Stimulated activated CD4-positive, alpha-beta T cell treated with anti-CD3 and anti-CD28 coated beads, Interleukin-4, amount 100 ng/mL, for 1 hour (primary cell): Measurements from ENCODE around the gene TMEM117.
"Not testable (repeated sequence)": the region's sequence is repeated elsewhere in the genome, so short reads cannot be mapped to it uniquely, and the experiment has no call there.

Experiments used
- DNase-seq: peaks from one replicate; pipeline ENCODE4 v3.0.0-alpha.2; 2020

TMEM117 gene

DNA sequence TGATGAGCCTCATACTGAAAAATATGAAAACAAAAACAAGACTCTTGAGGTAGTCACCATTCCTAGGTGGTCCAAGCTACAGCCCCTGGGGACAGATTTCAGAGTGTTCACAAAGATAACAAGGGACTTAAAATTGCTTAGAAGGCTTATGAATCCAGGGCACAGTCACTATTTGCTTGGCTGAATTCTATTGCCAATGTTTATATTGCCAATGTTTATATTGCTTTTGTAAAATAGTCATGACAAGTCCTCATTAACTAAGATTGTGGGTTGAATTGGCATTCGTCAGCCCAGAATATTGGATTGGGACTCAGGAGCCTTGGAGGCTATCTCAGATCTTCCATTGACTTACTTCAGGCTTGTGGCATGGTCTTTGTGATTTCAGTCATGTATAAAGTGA is 6.4 kb downstream of the TMEM117 start:
- DNase-seq, result no peak

DNA sequence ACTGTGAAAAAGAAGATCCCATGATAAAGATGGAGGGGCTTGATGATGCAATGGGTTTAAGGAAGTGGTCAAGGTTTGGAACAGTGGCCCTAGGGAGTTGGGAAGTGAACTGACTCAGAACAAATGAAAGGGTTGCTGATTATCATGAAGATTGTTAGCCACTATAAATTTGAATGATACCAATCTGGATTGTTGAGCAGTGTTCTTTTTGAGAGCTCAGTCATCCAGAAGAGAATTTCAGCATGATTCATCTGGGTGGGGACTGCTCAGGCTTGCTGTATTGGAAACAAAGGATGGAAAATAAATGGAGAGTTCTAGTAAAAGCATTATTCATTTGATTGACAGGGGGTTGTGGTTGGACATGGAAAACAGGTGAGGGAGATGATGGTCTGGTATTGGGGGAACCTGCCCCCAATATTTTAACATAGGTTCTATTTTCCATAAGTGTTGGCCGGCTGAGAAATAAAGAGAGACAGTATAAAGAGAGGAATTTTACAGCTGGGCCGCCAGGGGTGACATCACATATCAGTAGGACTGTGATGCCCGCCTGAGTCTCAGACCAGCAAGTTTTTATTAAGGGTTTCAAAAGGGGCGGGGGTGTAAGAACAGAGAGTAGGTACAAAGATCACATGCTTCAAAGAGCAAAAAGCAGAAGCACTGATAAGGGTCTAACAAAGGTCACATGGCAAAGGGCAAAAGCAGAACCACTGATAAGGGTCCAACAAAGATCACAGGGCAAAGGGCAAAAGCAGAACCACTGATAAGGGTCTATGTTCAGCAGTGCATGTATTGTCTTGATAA is 11.7 kb downstream of the TMEM117 start:
- not testable (repeated sequence) for DNase-seq

DNA sequence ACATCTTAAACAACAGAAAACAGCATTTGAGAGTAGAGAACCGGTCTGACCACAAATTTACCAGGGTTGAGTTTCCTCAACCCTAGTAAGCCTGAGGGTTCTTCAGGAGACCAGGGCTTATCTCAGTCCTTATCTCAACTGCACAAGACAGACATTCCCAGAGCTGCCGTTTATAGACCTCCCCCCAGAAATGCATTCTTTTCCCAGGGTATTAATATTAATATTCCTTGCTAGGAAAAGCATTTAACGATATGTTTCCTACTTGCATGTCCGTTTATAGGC is 12.3 kb downstream of the TMEM117 start:
- DNase-seq, result no peak

DNA sequence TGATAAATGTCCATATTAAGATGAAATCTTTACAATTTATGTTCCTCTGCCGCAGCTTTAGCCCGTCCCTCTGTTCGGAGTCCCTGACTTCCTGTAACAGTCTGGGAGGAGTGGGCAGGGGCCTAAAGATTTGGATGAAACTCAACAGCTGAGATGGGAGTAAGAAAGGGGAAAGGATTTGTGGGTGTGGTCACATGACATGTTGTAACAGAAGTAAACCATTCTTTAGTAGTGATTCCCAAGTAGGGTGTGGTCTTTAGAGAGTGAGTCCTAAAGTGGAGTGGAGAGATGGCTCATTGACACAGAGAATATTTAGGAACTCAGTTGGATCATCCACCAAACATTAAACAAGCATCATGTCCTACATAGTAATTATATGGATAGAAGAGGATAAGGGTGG is 12.9 kb downstream of the TMEM117 start:
- no peak for DNase-seq

DNA sequence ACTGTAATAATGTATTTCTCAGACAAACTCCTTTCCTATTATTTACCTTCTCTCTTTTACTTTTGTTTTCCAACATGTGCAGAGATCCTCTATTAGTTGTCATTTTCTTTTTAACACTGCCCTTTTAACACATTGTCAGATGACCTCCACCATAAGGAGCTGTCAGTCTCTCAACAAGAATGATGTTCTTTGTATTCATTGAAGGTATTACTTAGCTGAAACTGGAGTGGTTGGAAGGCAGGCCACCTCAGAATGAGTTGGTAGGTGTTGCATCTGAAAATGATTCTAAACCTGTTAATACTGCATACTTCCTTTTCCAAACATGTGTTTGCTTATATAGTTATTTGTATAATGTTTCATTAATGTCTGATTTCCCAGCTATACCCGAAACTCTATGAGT is 16.9 kb downstream of the TMEM117 start:
- DNase-seq, result no peak

DNA sequence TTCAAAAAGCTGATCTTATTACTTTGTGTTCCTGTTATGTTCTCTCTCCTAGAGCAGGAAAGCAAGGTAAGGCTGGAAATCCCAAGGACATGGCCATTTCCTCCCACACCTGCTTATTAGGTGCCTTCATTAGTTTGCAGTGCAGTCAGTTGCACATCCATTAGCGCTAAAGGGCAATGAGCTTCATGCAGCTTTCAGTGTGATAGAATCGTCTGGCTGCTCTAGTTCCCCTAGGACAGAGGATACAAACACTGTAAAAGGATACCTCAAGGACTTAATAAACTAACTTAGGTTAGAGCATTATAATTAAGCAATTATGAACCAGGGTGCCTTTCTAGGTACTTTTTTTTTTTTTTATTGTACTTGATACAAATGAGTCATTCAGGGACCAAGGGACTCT is 21.1 kb downstream of the TMEM117 start:
- no peak for DNase-seq

DNA sequence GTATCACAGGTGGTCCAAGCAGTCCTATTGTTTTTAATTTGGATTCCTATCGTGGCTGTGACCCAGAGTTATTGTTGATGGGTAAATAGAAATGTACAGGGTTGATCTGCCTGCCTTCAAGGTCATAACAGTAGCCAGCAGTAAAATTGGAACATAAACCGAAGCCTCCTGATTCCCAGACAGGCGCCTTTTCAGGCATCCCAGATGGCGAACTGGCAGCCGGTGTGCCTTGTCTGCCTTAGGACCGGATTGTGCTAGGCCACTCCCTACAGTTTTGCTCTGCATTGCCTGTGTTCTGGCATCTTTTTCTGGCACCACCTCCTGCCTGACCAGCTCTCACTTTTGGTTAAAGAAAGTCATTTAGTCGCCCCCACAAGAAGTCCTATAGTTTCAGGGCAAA is 22.2 kb downstream of the TMEM117 start:
- no peak for DNase-seq

DNA sequence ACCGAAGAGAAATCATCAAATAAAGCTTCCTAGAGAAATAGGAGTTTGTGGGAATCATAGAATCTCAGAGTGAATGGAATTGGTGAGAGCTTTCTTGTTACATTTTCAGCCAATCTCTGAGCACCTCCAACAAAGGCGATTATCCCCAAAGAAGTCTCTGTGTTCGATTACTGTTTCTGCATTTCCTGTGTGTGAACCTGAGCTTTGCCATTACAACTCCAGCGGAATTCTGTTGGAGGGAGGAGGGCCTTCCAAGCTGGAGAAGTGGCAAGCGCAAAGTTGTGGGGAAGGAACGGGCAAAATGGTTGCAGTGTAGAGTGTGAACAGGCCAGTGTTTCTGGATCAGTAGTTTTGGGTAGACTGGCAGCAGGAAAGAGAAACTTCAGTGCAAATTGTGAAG is 23.1 kb downstream of the TMEM117 start:
- no peak for DNase-seq

DNA sequence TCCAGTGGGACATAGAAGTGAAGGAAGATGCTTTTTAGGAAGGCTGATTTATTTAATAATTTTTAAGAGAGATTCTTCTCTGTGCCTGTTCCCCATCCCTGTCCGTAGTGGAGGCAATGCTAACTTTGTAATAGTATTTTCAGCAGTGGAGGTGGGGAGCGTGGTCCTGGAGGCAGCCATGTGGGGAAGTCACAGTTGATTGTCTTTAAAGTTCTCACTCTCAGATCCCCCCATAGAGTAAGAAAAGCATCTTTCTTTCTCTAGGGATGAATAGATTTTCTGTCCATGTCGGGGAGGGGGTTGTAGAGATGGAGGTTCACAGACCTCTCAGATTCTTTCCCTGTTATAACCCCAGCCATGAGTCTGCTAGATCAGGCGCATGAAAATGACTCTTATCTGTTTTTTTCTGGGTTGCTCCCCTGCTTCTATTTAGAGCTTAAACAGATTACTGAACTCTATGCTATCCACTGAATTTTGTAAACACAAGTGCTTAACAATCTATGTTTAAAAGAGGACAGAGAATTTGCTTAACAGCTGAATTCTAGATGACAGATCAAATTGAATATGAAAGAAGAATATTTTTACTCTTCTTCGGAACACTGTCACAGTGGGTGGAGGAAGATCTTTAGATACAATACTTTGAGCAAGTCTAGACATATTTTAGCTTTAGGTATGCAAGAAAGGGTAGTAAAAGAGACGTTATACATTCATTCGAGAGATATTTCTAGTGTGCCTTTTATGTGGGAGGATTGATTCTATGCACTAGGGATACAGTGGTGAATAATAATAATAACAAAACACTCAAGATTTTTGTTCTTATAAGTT is 25.3 kb downstream of the TMEM117 start:
- DNase-seq, result no peak

DNA sequence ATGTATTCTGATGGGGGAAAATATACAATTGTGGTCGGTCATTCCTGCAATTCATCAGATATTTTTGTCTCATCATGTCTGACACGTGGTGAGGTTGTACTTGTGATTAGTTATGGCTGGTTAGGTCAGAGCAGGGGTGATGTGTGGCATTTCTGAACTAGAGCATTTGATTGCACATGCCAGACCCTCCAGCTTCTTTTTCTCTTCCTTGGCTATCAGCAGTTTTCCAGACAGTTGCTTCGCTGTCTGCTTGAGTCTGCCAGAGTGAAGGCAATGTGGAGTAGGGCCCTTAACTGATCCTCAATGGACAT is 25.9 kb downstream of the TMEM117 start:
- no peak for DNase-seq

DNA sequence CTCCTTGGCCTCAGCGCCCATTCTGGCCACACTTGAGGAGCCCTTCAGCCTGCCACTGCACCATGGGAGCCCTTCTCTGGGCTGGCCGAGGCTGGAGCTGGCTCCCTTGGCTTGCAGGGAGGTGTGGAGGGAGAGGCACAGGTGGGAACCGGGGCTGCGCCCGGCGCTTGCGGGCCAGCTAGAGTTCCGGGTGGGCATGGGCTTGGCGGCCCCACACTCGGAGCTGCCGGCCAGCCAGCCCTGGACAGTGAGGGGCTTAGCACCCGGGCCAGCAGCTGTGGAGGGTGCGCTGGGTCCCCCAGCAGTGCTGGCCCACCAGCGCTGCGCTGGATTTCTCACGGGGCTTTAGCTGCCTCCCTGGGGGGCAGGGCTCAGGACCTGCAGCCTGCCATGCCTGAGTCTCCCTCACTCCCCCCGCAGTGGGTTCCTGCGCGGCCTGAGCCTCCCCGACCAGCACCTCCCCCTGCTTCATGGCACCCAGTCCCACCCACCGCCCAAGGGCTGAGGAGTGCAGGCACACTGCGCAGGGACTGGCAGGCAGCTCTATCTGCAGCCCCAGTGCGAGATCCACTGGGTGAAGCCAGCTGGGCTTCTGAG is 28.0 kb downstream of the TMEM117 start:
- DNase-seq, result no peak

DNA sequence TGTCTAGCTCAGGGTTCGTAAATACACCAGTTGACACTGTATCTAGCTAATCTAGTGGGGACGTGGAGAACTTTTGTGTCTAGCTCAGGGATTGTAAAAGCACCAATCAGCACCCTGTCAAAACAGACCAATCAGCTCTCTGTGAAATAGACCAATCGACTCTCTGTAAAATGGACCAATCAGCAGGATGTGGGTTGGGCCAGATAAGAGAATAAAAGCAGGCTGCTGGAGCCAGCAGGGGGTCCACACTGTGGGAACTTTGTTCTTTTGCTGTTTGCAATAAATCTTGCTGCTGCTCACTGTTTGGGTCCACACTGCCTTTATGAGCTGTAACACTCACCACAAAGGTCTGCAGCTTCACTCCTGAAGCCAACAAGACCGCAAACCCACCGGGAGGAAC is 28.7 kb downstream of the TMEM117 start:
- DNase-seq, result not testable (repeated sequence)

DNA sequence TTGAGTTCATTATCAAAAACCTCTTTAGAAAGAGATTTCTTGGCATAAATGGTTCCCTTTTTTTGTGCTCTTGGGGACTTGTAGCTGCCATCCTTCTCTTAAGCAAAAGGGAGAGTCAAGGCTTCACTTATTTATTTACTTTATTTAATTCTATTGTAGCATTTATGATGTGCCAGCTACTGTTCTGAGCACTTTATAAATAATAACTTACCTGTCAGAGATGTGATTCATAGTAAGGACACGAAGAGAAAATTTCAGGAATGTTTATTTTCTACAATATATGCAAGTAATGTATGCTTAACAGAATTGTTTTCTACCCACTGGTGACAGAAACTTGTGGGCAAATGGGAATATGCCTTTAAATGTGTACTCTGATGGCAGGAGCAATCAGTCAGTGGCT is 33.3 kb downstream of the TMEM117 start:
- DNase-seq, result no peak

DNA sequence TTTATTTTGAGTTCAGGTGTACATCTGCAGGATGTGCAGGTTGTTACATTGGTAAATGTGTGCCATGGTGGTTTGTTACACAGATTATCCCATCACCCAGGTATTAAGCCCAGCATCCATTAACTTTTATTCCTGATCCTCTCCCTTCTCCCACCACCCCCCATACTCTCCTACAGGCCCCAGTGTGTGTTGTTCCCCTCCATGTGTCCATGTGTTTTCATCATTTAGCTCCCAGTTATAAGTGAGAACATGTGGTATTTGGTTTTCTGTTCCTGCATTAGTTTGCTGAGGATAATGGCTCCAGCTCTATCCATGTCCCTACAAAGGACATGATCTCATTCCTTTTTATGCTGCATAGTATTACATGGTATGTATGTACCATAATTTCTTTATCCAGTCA is 33.9 kb downstream of the TMEM117 start:
- not testable (repeated sequence) for DNase-seq

DNA sequence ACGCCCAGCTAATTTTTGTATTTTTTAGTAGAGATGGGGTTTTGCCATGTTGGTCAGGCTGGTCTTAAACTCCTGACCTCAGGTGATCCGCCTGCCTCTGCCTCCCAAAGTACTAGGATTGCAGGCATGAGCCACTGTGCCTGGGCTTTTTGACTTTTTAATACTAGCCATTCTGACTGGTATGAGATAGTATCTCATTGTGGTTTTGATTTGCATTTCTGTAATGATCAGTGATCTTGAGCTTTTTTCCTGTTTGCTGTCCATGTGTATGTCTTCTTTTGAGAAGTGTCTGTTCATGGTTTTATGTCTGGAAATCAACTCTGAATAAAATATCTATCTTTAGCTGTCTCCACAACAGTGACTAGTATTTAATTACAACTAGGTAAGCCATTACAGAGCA is 35.4 kb downstream of the TMEM117 start:
- DNase-seq, result not testable (repeated sequence)

DNA sequence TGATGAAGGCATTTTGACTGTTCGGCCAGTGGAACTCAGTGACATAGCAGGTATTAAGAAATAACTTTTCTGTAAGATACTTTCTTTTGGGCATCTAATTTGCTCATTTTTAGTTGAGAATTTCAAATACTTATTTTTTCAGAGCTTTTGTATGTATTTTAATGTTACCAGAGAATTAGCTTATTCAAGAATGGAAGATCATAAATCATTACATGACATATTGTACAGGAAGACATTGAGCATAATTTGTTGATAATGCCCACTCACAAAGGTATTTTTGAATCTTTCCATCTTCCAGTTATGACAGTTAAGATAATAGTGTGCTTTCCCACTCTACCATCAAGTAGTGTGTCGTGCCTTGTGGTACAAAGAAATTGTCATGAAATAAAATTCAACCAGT is 36.5 kb downstream of the TMEM117 start:
- DNase-seq, result no peak

DNA sequence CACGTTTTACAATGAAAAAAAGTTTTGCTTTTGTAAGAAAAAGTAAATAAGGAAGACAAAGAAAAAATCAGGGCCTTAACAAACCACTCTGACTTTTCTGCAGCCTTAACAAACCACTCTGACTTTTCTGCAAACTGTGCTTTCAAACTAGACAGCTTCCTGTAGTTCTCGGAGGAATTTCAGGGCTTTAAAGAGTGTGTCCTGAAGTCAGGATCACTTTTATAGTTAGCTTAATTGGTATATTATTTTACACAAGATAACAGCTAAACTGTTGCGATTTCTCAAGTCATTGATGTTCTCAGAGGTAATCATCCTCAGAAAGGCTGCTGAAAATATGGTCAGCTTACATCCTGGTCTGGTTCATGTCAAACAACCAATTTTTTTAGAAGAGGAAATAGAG is 42.2 kb downstream of the TMEM117 start:
- DNase-seq, result no peak

DNA sequence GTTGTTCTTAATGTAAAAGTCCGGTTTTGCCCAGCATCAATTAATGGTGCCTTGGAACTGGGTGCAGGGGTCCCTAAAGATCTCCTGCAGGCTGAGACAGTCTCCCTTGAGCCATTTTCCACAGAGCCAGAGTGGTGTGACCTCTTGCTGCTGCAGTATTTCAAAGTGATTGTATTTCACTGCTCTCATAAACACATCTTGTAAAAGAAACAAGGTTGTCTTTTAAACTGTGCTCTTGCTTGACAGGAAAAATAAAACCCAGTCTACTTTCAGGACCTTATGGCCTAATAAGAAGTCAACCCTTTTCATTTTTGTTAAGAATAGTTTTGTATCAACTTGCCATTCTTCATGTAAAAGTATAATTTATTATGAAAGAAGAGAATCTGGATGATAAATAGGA is 44.7 kb downstream of the TMEM117 start:
- no peak for DNase-seq

DNA sequence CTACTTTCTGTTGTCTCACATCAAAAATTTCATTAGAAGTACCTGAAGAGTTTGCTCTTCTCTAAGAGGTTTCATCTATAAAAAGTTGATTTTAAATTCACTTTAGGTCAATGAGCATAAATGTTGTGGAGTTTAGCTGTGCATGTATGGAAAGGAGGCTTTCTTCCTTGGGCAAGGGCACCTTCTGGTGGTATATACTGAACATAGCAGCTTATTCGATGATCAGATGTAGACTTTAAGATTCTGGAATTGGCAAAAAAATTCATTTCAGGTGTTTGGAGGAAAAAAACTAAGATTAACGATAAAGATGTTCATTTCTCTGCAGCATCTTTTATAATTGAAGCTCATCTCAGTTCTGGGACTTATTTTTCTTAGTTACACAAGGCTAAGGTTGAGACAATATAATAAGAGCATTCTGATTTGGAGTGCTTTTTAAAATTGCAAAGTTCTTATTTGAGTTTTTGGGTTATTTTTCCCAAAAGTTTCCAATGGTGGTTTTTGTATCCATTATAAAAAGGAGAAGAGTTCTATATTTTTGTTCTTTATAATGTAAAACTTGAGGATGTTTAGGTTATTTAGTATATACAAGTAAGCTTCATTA is 46.8 kb downstream of the TMEM117 start:
- no peak for DNase-seq

DNA sequence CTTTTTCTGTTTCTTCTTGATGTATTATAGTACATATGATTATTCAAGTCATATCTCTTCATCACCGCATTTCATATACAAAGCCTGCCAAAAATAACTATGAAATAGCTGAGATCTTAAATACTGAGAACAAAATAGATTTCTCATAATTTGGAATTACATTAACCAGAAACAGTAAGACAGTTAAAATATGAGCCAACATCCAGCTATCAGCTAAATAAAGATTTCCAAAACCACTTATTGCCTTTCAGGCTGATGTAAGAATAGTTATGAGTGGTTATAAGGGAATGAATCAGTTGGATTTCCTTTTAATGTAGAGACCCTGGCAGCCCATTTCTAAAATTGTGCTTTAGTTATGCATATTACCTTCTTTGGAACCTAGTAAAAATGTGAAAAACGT is 47.4 kb downstream of the TMEM117 start:
- no peak for DNase-seq

DNA sequence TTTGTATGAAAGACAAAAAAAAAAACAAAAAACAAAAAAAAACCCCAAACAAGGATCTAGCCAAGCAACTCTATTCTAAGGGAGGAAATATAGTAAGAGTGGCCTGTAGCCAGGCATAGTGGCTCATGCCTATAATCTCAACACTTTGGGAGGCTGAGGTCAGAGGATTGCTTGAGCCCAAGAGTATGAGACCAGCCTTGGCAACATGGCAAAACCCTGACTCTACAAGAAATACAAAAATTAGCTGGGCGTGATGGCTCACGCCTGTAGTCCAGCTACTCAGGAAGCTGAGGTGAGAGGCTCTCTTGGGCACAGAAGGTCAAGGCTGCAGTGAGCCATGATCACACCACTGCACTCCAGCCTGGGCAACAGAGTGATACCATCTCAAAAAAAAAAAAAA is 47.9 kb downstream of the TMEM117 start:
- no peak for DNase-seq

DNA sequence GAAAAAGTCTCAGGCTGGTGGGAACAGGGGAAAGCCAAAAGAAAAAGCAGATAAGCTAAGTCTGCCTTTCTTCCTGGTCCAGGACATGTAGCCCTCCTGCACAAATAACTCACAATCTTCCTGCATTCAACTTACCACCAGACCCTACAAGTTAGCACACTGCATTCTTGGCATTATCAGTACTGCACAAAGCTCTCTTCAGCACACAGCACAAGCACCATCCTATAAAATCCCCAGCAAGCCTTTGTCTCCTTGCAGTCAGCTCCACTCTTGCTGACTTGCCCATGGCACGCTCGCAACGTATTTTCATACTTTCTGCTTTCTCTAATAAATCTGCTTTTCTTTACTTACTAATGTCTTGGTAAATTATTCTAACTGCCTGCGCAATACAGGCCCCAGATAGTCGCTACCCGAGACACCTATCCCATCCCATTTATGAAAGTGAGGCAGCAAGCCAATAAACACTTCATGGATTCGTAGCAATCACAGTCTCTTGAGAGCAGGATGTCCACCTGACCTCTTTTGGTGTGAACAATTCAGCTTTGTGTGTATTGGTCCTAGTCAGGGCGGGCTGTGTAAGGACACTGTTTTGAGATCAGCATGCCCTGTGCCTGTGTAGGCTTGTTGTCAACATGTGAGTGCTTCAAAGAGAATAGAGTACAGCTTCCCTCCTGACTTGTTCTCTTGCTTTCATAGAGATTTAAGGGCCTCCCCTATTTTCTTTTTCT is 49.0 kb downstream of the TMEM117 start:
- DNase-seq, result no peak

DNA sequence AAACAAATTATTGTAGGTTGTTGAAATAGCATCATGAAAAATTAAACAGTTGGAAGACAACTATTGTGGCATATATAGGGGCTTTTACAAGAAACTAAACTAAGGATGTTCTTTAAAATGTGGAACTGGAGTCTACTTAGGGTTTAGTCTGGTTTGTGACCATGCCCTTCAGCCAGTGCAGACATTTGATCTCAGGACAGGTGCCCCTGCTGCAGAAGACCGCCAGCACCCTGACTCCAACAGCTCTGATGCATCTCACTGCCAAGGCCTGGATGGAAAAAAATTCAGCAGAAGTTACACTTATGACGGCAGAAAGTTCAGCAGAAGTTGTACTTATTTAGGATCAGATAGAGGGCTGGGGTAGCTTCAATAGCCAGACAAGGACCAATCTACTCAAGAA is 51.5 kb downstream of the TMEM117 start:
- no peak for DNase-seq
